Lung (tissue), 12 donors: ENCODE data around the gene PPARA. TPM values are rescaled to one million over a fixed set of nuclear protein-coding genes. Genes with fewer than 3 reads are reported as not detected.

Experiments
- ATAC-seq: fragments of 200-7000 bp; cut with Tn5 transposase; one replicate; pipeline ENCODE4 v1.9.1; 2020; ENCODE audit warnings: moderate number of reproducible peaks; ENCODE audit not compliant: insufficient read depth, low FRiP score
- DNase-seq, 3 donors: peaks; one replicate each; pipeline ENCODE4 v3.0.0-alpha.2; 2013 to 2017
- H3K27ac ChIP-seq, 2 donors: one replicate each; pipeline ENCODE4 v1.5.1; 2013; ENCODE audit warnings: mild to moderate bottlenecking in 2 of 2, moderate library complexity in 2 of 2, control low read depth in 1 of 2, inconsistent platforms in 1 of 2, low read depth in 1 of 2, low read length in 1 of 2
- H3K27me3 ChIP-seq, 3 donors: one replicate each; pipeline ENCODE4 v1.5.1; 2013; ENCODE audit warnings: low read length in 2 of 3; ENCODE audit not compliant: control insufficient read depth in 3 of 3, insufficient read depth in 3 of 3
- H3K36me3 ChIP-seq, 4 donors: one replicate each; pipeline ENCODE4 v1.5.1; 2013; ENCODE audit warnings: low read length in 4 of 4, mild to moderate bottlenecking in 1 of 4, moderate library complexity in 1 of 4; ENCODE audit not compliant: control insufficient read depth in 4 of 4, insufficient read depth in 4 of 4
- H3K4me1 ChIP-seq, 5 donors: one replicate each; pipeline ENCODE4 v1.5.1; 2013; ENCODE audit warnings: low read length in 5 of 5, mild to moderate bottlenecking in 2 of 5, moderate library complexity in 1 of 5; ENCODE audit not compliant: control insufficient read depth in 5 of 5, insufficient read depth in 5 of 5
- H3K4me3 ChIP-seq: one replicate; pipeline ENCODE4 v1.5.1; 2013; ENCODE audit warnings: mild to moderate bottlenecking, control low read depth, moderate library complexity
- H3K9ac ChIP-seq, 2 donors: one replicate each; pipeline ENCODE4 v1.5.1; 2013; ENCODE audit warnings: low read length in 2 of 2, control low read depth in 1 of 2; ENCODE audit not compliant: insufficient read depth in 1 of 2
- H3K9me3 ChIP-seq, 4 donors: one replicate each; pipeline ENCODE4 v1.5.1; 2013; ENCODE audit warnings: low read length in 3 of 4, mild to moderate bottlenecking in 1 of 4, moderate library complexity in 1 of 4; ENCODE audit not compliant: control insufficient read depth in 4 of 4, insufficient read depth in 3 of 4
- WGBS, 2 donors: extraction: QIAGEN DNeasy Blood & Tissue Kit; methylation state at CpG; one replicate each; pipeline ENCODE4 v1.1.7; 2013; 5-methylcytosine and 5-hydroxymethylcytosine counted together
- polyA plus RNA-seq, 2 donors: library from polyadenylated mRNA; stranded (reverse); fragments of 200-250 nt; gene quantifications; one replicate each; pipeline ENCODE4 v1.2.1, GENCODE V29; 2013
- total RNA-seq, 2 donors: library from RNA; depleted of rRNA in 1 of 2; stranded (reverse); fragments of >200 nt in 1 of 2; gene quantifications; one replicate each; pipeline ENCODE4 v1.2.1, GENCODE V29; 2014 to 2021
- TF ChIP-seq, protein P1 (sequence below): IDR thresholded peaks from 2 replicates; pipeline ENCODE4 v1.5.1; 2012; ENCODE audit warnings: mild to moderate bottlenecking; ENCODE audit errors: control extremely low read depth, extremely low read depth
- donor health status: control.
- donor health status: control.
- donor health status: Bipolar disorder and iron deficiency.
- donor health status: healthy.
- donor health status: DM: yes; HTN: yes; CAD: no.

Gene PPARA
- total and polyA plus RNA-seq, 4 donors: 4.4 to 18.1 (median 11.0) TPM

DNA sequence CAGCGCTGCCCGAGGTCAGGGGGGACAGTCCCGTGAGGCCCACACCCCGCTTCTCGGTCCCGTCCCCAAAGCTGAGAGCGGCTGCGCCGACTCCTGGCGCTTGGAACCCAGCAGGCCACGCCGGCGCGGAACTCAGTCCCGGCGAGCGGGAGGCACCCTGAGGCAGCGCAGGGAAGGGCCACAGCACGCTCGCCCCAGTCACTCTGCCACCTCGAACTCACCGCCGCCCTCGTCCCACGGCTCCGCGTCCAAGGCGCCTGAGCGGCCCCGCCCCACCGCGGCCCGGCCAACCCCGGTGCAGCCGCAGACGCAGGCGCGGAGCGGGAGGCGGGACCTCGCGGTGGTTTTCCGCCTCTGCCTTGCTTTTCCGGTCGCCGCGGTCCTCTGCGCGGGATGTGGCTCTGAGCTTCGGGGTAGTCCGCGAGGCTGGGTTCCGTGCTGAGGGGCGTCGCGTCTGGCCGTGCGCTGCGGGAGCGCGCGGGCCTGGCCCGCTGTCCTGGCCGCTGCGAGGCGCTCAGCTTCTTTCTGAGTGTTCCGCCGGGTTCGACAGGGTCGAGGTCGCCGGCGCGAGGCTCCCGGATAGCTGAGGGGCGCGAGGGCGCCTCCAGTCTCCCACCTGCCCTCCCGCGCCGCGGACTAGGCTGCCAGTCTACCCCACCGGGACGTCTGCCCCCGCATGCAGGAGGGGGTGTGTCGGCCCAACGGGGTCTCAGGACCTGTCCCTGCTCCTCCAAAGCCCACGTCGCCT, 99.9 kb downstream of the PPARA start, which contains the start of gene CDPF1:
Gene CDPF1 (minus strand): TSS at position 259 of the 748 bp plus-strand sequence. CDS start 2,009 bp downstream, outside the sequence.
- Histone ChIP-seq H3K4me3 (peak within 1 kb of the TSS; percentile 77), H3K9me3 (no peaks in the 10 kb centered on the region), H3K9ac (peak within 1 kb of the TSS; percentile 23 to 46), H3K4me1 (peaks cover 2 to 22% (median 5%) of the 10 kb centered on the region in 5 donors), H3K36me3 (peaks cover 0 to 4% (median 0%) of the 10 kb centered on the region in 4 donors), H3K27ac (peak within 1 kb of the TSS; percentile 90 to 97), H3K27me3 (no peaks in the 10 kb centered on the region)
- DNase-seq (peak; percentile 82 to 93 (median 88)), ATAC-seq (peak; percentile 99)
- TF ChIP-seq, protein P1, sequence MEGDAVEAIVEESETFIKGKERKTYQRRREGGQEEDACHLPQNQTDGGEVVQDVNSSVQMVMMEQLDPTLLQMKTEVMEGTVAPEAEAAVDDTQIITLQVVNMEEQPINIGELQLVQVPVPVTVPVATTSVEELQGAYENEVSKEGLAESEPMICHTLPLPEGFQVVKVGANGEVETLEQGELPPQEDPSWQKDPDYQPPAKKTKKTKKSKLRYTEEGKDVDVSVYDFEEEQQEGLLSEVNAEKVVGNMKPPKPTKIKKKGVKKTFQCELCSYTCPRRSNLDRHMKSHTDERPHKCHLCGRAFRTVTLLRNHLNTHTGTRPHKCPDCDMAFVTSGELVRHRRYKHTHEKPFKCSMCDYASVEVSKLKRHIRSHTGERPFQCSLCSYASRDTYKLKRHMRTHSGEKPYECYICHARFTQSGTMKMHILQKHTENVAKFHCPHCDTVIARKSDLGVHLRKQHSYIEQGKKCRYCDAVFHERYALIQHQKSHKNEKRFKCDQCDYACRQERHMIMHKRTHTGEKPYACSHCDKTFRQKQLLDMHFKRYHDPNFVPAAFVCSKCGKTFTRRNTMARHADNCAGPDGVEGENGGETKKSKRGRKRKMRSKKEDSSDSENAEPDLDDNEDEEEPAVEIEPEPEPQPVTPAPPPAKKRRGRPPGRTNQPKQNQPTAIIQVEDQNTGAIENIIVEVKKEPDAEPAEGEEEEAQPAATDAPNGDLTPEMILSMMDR: no peak
- WGBS, 2 donors: 0% methylated on average over 70 to 89 of the region's 89 CpGs

DNA sequence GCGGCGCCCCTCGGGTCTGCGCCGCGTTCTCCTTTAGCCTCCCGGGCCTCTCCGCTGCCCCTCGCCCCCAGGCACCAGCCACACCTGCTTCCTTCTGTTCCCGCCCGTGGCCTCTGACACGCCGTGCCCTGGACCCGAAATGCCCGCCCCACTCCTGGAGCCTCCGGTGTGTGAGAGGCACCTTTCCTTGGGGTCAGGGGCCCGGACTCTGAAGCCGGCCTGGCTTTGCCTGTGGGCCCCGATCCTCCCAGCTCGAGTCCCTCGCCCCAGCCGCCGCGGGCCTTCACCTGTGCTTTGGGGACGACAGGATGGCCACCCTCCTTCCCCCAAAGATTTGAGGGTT, 100.4 kb downstream of the PPARA start:
- ATAC-seq (no peak), DNase-seq (no peak)
- H3K9ac ChIP-seq: peak overlapping the region in 1 of 2 donors; percentile 46
- peaks cover under 1 to 17% (median 5%) of the 10 kb centered on the region in 5 donors for H3K4me1 ChIP-seq
- no peaks in the 10 kb centered on the region for H3K9me3 ChIP-seq
- H3K27ac ChIP-seq: peak overlapping the region; percentile 90 to 97
- H3K27me3 ChIP-seq: no peaks in the 10 kb centered on the region
- TF ChIP-seq, protein P1: no peak
- H3K4me3 ChIP-seq: peak overlapping the region; percentile 77
- H3K36me3 ChIP-seq: peaks cover 0 to 4% (median 0%) of the 10 kb centered on the region in 4 donors
- 6 to 8% methylated on average over 23 to 25 of the region's 25 CpGs for WGBS, 2 donors

DNA sequence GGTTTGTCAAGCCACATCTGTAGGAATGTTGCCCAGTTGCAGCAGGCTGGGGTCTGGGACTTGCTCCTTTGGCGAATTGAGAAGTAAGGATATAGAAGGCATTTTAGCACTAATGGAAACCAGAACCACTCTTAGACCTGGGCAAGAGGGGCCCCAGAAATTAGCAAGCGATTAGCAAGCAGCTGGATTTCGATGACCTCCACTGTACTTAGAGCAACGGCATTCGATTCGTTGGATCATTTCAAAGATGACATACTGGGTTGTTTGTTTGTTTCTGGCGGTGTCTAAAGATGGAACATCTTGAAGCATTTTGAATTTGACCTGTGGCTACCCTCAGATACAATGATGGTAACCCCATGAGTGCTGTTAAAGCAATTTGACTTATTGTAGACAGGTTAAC, 100.9 kb downstream of the PPARA start:
- no peaks in the 10 kb centered on the region for H3K9me3 ChIP-seq
- peak overlapping the region in 1 of 2 donors; percentile 97 for H3K27ac ChIP-seq
- no peak overlapping the region for H3K9ac ChIP-seq
- H3K27me3 ChIP-seq: no peaks in the 10 kb centered on the region
- WGBS, 2 donors: 77 to 87% methylated on average over 7 of the region's 7 CpGs
- no peak overlapping the region for H3K4me3 ChIP-seq
- peaks cover 0 to 4% (median 0%) of the 10 kb centered on the region in 4 donors for H3K36me3 ChIP-seq
- no peak for ATAC-seq
- DNase-seq: no peak
- TF ChIP-seq, protein P1: no peak
- H3K4me1 ChIP-seq: peaks cover 0 to 14% (median 2%) of the 10 kb centered on the region in 5 donors
